Posterior cingulate gyrus (tissue), 11 donors: ENCODE measurements around the gene TAPBP.
A peak's percentile ranks its signal among the peaks of the same experiment; 100 is the strongest.

ENCODE experiments used
- DNase-seq, 10 donors: peaks; one replicate each; pipeline versions ENCODE4 v3.0.0 to v3.0.0-alpha.2; 2020 to 2021; ENCODE audit warnings: mixed read lengths in 3 of 10
- intact Hi-C: fragments of 100-400 bp; cut with DNase I; formaldehyde crosslinking; loops from one replicate; pipeline ENCODE4 v1.15.1; 2023

TAPBP gene

DNA sequence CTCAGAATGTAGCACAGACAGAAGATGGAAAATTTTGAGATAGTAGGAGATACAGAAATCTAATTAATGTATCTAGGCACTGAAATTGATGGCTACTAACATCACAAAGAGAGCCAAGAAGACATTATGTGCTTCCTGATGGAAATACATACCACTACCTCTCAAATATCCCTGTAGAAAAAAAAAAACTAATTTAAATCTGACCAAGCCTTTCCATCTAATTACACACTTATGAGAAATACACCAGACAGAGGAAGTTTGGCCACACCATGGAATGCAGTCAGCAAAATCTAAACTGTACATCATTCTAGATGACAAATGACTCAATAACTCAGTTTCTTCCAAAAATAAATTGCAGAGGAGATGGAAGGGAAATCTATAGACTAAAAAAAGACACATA, 61.1 kb downstream of the TAPBP start:
- DNase-seq: no peak
- intact Hi-C loops: no loop called here

DNA sequence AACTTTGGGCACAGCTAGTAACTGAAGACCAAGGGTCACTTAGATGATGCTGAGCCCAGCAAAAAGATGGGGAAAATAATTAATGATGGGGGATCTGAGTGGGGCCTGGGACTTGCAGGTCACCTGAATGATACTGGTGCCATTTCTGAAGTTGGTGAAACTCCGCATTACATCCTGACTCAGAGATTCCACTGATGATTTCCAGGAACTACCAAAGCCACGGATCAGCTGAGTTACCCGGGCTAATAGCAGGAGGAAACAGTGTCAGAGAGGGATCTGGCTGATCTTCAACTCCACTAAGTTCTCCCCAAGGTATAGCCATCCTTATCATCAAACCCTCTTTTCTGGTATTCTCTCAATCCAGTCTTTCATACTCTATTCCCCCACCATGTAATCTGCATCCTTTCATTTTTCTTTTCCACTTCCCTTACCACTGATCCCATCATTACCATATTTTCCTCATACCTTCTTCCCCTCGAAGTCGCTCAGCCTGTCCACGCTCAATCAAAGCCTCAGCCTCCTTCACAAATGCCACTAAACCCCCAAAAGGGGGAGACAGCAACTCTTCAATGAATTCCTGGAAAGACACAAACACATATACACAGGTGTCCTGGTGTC, 62.4 kb downstream of the TAPBP start:
- DNase-seq: no peak
- intact Hi-C loops: no loop called here

DNA sequence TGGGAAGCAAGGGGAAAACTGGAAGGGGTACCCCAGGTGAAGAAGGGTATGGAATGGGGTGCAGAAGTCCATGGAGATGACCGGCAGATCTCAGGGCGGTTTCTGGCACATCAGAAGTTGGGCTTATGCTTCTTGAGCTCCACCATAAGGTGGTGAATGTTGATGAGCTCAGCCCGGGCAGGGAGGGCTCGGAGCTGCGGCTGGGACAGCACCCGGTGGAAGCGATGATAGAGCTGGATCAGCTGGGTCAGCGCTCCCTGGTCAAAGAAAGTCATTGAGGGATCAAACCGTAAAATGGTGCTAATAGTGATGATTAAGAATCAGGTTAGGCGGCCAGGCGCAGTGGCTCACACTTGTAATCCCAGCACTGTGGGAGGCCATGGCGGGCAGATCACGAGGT, 63.1 kb downstream of the TAPBP start:
- intact Hi-C loops: no loop called here
- no peak for DNase-seq

DNA sequence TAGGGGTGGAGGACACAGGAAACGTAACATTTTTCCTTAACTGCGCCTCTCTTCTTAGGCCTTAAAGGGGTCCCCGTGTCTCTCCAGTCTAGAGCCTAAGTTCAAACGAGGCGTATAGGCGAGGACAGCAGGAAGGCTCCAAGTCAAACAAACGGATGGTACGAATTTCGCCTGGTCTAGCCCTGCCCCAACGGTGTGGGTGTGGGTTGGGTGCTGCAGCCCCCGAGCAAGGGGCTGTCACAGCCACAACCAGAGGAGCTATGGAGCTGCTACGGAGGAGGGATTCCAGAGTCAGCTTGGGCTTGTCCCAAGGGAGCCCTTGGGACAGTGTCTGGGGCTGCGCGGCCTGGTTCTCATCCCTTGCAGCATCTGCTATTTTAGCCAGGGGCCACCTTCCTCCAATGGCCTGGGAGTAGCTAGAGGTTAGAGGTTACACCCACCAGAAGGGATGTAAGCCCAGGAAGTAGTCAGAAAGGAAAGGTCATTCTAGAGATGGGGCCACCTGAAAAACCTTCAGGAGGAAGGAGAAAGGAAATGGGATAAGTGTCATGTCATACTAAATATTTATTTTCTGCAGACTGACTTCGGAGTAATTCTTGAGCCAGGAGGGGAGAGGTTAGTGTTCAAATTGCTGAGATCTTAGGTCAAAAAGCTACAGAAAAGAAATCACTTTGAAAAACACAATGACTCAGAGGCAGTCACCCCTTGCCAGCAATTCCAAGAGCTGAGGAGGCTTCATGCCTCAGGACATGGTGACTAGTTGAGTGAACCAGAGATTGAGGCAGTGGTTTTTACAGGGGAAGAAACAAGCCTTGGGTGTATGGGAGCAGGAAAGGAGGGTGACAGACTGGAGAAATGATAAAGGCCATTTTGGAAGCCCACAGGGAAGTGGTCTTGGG, 63.9 kb downstream of the TAPBP start:
- intact Hi-C loops: loop anchor here (2.0 to 10.0 kb wide), 4 partner anchors 38 to 363 kb away; partner anchors contain the start of gene COL11A2
- DNase-seq: peak in 1 of 10 donors; percentile 16
